Adipocyte (in vitro differentiated cells): ENCODE data around the gene WDCP.
A peak's percentile ranks its signal among the peaks of the same experiment; 100 is the strongest.

ENCODE experiments used
- DNase-seq: peaks from one replicate; pipeline ENCODE4 v3.0.0-alpha.2; 2015; ENCODE audit warnings: low read depth
- H3K27me3 ChIP-seq: replicated peaks from 2 replicates; pipeline ENCODE4 v1.7.0; 2013; ENCODE audit warnings: mild to moderate bottlenecking, low read length, moderate library complexity; ENCODE audit not compliant: control insufficient read depth, insufficient read depth
- H3K36me3 ChIP-seq: 2 replicates; pipeline ENCODE4 v1.7.0; 2013; ENCODE audit warnings: low read length, mild to moderate bottlenecking, moderate library complexity; ENCODE audit not compliant: control insufficient read depth, insufficient read depth, severe bottlenecking
- H3K4me1 ChIP-seq: 2 replicates; pipeline ENCODE4 v1.7.0; 2013; ENCODE audit warnings: mild to moderate bottlenecking, low read length, moderate library complexity; ENCODE audit not compliant: control insufficient read depth, insufficient read depth
- H3K4me3 ChIP-seq: 2 replicates; pipeline ENCODE4 v1.7.0; 2013; ENCODE audit warnings: mild to moderate bottlenecking, low read length, moderate library complexity
- H3K9ac ChIP-seq: 2 replicates; pipeline ENCODE4 v1.7.0; 2013; ENCODE audit warnings: mild to moderate bottlenecking, low read length, moderate library complexity
- H3K9me3 ChIP-seq: 2 replicates; pipeline ENCODE4 v1.7.0; 2013; ENCODE audit warnings: mild to moderate bottlenecking, low read length, moderate library complexity; ENCODE audit not compliant: control insufficient read depth

The WDCP gene

GRCh38 chr2:24082787-24083566, 35.8 kb upstream of the WDCP start:
- Histone ChIP-seq H3K27me3 (no peaks in the 10 kb centered on the region), H3K9me3 (no peaks in the 10 kb centered on the region), H3K4me1 (peaks cover 21% of the 10 kb centered on the region), H3K9ac (peak overlapping the region; percentile 94), H3K36me3 (peaks cover 27% of the 10 kb centered on the region), H3K4me3 (peak overlapping the region; percentile 91)
- DNase-seq, result no peak

DNA sequence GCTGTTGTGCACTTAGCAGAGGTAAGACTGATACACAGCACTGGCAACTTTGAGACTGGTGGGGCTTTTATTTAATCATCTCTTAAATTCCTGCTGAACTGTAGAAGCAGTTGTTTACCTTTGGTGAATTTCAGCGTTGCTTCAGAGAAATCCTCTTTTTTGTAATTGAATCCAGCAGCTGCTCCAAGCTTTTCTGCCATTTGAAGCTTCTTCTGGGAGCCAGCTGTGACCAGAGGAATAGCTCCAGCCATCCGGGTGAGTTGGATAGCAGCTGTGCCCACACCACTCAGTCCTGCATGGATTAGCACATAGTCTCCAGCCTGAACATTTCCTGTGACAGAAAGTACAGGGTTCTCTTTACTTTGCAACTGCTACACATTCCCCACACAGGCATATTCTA, 33.5 kb upstream of the WDCP start:
- H3K4me1 ChIP-seq, result peaks cover 27% of the 10 kb centered on the region
- peak; percentile 23 for DNase-seq
- H3K36me3 ChIP-seq, result peaks cover 27% of the 10 kb centered on the region
- H3K9ac ChIP-seq, result no peak overlapping the region
- H3K4me3 ChIP-seq, result no peak overlapping the region
- no peaks in the 10 kb centered on the region for H3K9me3 ChIP-seq
- H3K27me3 ChIP-seq, result no peaks in the 10 kb centered on the region

- Histone ChIP-seq H3K36me3 (peaks cover 40% of the 10 kb centered on the region), H3K9me3 (no peaks in the 10 kb centered on the region), H3K27me3 (no peaks in the 10 kb centered on the region), H3K4me3 (peak overlapping the region; percentile 98), H3K4me1 (peaks cover 14% of the 10 kb centered on the region), H3K9ac (peak overlapping the region; percentile 83)
- DNase-seq, result no peak
Measured at GRCh38 chr2:24077879-24078278, 30.7 kb upstream of the WDCP start.

GRCh38 chr2:24077535-24077877, 30.3 kb upstream of the WDCP start:
- Histone ChIP-seq H3K4me3 (peak overlapping the region; percentile 98), H3K36me3 (peaks cover 40% of the 10 kb centered on the region), H3K9me3 (no peaks in the 10 kb centered on the region), H3K9ac (peak overlapping the region; percentile 83), H3K4me1 (peaks cover 13% of the 10 kb centered on the region), H3K27me3 (no peaks in the 10 kb centered on the region)
- DNase-seq, result peak; percentile 12

- peak; percentile 33 for DNase-seq
- Histone ChIP-seq H3K9me3 (no peaks in the 10 kb centered on the region), H3K4me3 (peak overlapping the region; percentile 98), H3K9ac (peak overlapping the region; percentile 83), H3K27me3 (no peaks in the 10 kb centered on the region), H3K4me1 (peaks cover 13% of the 10 kb centered on the region), H3K36me3 (peaks cover 40% of the 10 kb centered on the region)
Measured at GRCh38 chr2:24076849-24077534, 29.8 kb upstream of the WDCP start.

GRCh38 chr2:24075915-24076848, 29.0 kb upstream of the WDCP start, which contains the start of gene SF3B6:
SF3B6 (minus strand) TSS chr2:24076326; CDS start chr2:24076229, 97 bp downstream.
- no peaks in the 10 kb centered on the region for H3K27me3 ChIP-seq
- DNase-seq, result peak; percentile 98
- H3K9ac ChIP-seq, result peak within 1 kb of the TSS; percentile 94
- H3K4me1 ChIP-seq, result peaks cover 13% of the 10 kb centered on the region
- H3K9me3 ChIP-seq, result no peaks in the 10 kb centered on the region
- H3K4me3 ChIP-seq, result peak within 1 kb of the TSS; percentile 98
- H3K36me3 ChIP-seq, result peaks cover 41% of the 10 kb centered on the region

DNA sequence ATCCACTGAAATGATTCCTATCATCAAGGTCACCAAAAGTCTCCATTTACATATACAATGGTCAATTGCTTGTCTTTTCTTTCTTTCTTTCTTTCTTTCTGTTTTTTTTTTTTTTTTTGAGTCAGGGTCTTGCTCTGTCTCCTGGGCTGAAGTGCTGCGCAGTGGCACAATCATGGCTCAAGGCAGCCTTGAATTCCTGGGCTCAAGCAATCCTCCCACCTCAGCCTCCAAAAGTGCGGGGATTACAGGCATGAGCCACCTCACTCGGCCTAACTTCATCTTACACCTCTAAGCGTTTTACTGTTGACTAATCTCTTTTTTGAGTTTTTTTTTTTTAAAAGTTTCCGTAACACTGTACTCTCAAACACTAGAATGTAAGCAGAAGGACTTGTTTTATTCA, 28.1 kb upstream of the WDCP start:
- peaks cover 13% of the 10 kb centered on the region for H3K4me1 ChIP-seq
- peak overlapping the region; percentile 98 for H3K4me3 ChIP-seq
- H3K9me3 ChIP-seq, result no peaks in the 10 kb centered on the region
- peak; percentile 21 for DNase-seq
- H3K36me3 ChIP-seq, result peaks cover 46% of the 10 kb centered on the region
- H3K27me3 ChIP-seq, result no peaks in the 10 kb centered on the region
- peak overlapping the region; percentile 94 for H3K9ac ChIP-seq

- Histone ChIP-seq H3K4me3 (no peak overlapping the region), H3K27me3 (no peaks in the 10 kb centered on the region), H3K9ac (no peak overlapping the region), H3K36me3 (peaks cover 45% of the 10 kb centered on the region), H3K9me3 (no peaks in the 10 kb centered on the region), H3K4me1 (peaks cover 13% of the 10 kb centered on the region)
- no peak for DNase-seq
Measured at GRCh38 chr2:24073816-24074215, 26.6 kb upstream of the WDCP start.

- Histone ChIP-seq H3K36me3 (peaks cover 58% of the 10 kb centered on the region), H3K27me3 (no peaks in the 10 kb centered on the region), H3K4me3 (no peak overlapping the region), H3K4me1 (peaks cover 8% of the 10 kb centered on the region), H3K9me3 (no peaks in the 10 kb centered on the region), H3K9ac (no peak overlapping the region)
- DNase-seq, result no peak
Measured at GRCh38 chr2:24072259-24072658, 25.1 kb upstream of the WDCP start.

DNA sequence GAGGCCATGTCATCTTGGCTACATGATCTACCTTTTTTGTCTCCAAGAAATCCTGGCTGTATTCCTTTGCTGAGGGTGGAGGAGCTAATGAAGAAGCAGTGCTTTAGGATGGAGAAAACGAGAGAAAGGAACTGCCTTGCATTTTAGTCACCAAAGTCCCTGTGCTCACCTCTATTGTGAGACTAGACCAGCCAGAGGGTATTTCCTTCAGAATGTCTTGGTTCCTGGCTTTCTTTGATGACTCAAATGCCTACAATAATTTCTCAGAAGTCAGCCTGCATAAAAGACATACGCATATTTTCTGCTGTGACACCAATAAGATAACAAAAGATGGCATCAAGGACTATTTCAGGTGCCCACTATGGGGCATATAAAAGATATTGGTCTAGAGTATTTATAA, 18.1 kb upstream of the WDCP start:
- H3K27me3 ChIP-seq, result no peaks in the 10 kb centered on the region
- H3K9ac ChIP-seq, result no peak overlapping the region
- no peak overlapping the region for H3K4me3 ChIP-seq
- DNase-seq, result no peak
- H3K36me3 ChIP-seq, result peaks cover 33% of the 10 kb centered on the region
- H3K9me3 ChIP-seq, result no peaks in the 10 kb centered on the region
- no peaks in the 10 kb centered on the region for H3K4me1 ChIP-seq
